Astrocyte (in vitro differentiated cells and primary cell): Measurements from ENCODE around the gene SHROOM3. TPM values are rescaled to one million over a fixed set of nuclear protein-coding genes. Genes with fewer than 3 reads are reported as not detected.

Source experiments
- DNase-seq: peaks from one replicate; pipeline ENCODE4 v3.0.0-alpha.2; 2010; ENCODE audit warnings: low read depth
- FAIRE-seq: peaks from 2 replicates; lab custom pipeline; 2011; peaks lifted over from hg19 to GRCh38; lab: Jason Lieb, UNC
- H2AFZ ChIP-seq: 2 replicates; pipeline ENCODE4 v1.6.0; 2012; ENCODE audit warnings: low read depth, low read length, inconsistent platforms
- H3K27ac ChIP-seq: 2 replicates; pipeline ENCODE4 v1.5.1; 2011; ENCODE audit warnings: low read depth, low read length, inconsistent platforms
- H3K27me3 ChIP-seq: 2 replicates; pipeline ENCODE4 v1.6.0; 2011; ENCODE audit warnings: low read length, inconsistent platforms; ENCODE audit not compliant: insufficient read depth
- H3K36me3 ChIP-seq: 2 replicates; pipeline ENCODE4 v1.5.1; 2011; ENCODE audit warnings: low read length, inconsistent platforms; ENCODE audit not compliant: insufficient read depth
- H3K4me1 ChIP-seq: 2 replicates; pipeline ENCODE4 v1.5.1; 2011; ENCODE audit warnings: low read length, inconsistent platforms; ENCODE audit not compliant: insufficient read depth
- H3K4me2 ChIP-seq: 2 replicates; pipeline ENCODE4 v1.6.0; 2012; ENCODE audit warnings: low read length, inconsistent platforms
- H3K4me3 ChIP-seq: 2 replicates; pipeline ENCODE4 v1.5.1; 2011; ENCODE audit warnings: low read depth, mild to moderate bottlenecking, low read length, inconsistent platforms; ENCODE audit not compliant: insufficient read depth
- H3K79me2 ChIP-seq: 2 replicates; pipeline ENCODE4 v1.6.0; 2012; ENCODE audit warnings: mild to moderate bottlenecking, low read length, inconsistent platforms; ENCODE audit not compliant: insufficient read depth
- H3K9ac ChIP-seq: 2 replicates; pipeline ENCODE4 v1.6.0; 2012; ENCODE audit warnings: mild to moderate bottlenecking, low read length, inconsistent platforms
- H3K9me3 ChIP-seq: 2 replicates; pipeline ENCODE4 v1.5.1; 2012; ENCODE audit warnings: low read depth, mild to moderate bottlenecking, low read length, inconsistent platforms; ENCODE audit not compliant: insufficient read depth
- H4K20me1 ChIP-seq: 2 replicates; pipeline ENCODE4 v1.6.0; 2012; ENCODE audit warnings: low read length, inconsistent platforms; ENCODE audit not compliant: insufficient read depth
- H3K27ac Mint-ChIP-seq: one replicate; pipeline ENCODE4 v1.8.0; 2021; ENCODE audit warnings: mild to moderate bottlenecking, mixed read lengths; ENCODE audit not compliant: unreplicated experiment
- H3K27me3 Mint-ChIP-seq: one replicate; pipeline ENCODE4 v1.8.0; 2021; ENCODE audit warnings: low read depth, mixed read lengths; ENCODE audit not compliant: unreplicated experiment
- H3K36me3 Mint-ChIP-seq: one replicate; pipeline ENCODE4 v1.8.0; 2021; ENCODE audit warnings: low read depth, mixed read lengths; ENCODE audit not compliant: unreplicated experiment
- H3K4me1 Mint-ChIP-seq: one replicate; pipeline ENCODE4 v1.8.0; 2021; ENCODE audit warnings: low read depth, mixed read lengths; ENCODE audit not compliant: unreplicated experiment
- H3K4me3 Mint-ChIP-seq: one replicate; pipeline ENCODE4 v1.8.0; 2021; ENCODE audit warnings: mild to moderate bottlenecking, moderate library complexity, mixed read lengths; ENCODE audit not compliant: unreplicated experiment
- H3K9me3 Mint-ChIP-seq: one replicate; pipeline ENCODE4 v1.8.0; 2021; ENCODE audit warnings: mild to moderate bottlenecking, mixed read lengths; ENCODE audit not compliant: unreplicated experiment
- CTCF ChIP-seq: IDR thresholded peaks from 2 replicates; pipeline ENCODE4 v1.5.1; 2011; ENCODE audit warnings: low read depth, mild to moderate bottlenecking, inconsistent platforms, low read length, moderate library complexity; ENCODE audit not compliant: insufficient read depth
- EZH2 ChIP-seq: IDR thresholded peaks from 2 replicates; pipeline ENCODE4 v1.6.1; 2012; ENCODE audit warnings: mild to moderate bottlenecking, low read length, inconsistent platforms; ENCODE audit not compliant: insufficient read depth
- total RNA-seq: library from RNA; stranded (reverse); gene quantifications from 2 replicates; pipeline ENCODE4 v1.2.1, GENCODE V29; 2021

SHROOM3 gene
- total RNA-seq, 1 donor from 2014 or later: 64.6 TPM

DNA sequence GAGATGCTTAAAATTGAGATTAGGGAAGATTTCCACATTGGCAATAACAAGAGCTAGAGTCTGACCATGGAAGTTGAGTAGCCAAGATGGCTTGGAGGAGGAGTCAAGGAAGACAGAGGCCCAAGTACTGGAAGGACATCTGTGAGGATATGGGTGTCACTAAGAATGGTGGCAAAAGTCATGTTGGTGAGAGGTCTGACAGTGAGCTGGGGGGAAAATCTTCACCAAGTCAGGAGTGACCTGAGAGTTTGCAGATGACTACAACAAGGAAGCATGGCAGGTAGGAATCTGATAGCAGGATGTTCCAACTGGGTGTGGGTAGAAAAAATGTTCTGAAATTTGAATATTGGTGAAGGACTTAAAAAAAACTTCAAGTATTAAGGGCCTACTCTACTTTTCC lies 103.3 kb downstream of the SHROOM3 start:
- no peak overlapping the region for H3K4me3 ChIP-seq
- H3K4me1 Mint-ChIP-seq: peaks cover 32% of the 10 kb centered on the region
- no peaks in the 10 kb centered on the region for H3K9me3 ChIP-seq
- no peak overlapping the region for H3K4me3 Mint-ChIP-seq
- FAIRE-seq: no peak
- no peaks in the 10 kb centered on the region for H3K27me3 ChIP-seq
- no peaks in the 10 kb centered on the region for H3K79me2 ChIP-seq
- no peak overlapping the region for H3K9ac ChIP-seq
- H4K20me1 ChIP-seq: no peaks in the 10 kb centered on the region
- no peak overlapping the region for H3K27ac ChIP-seq
- no peak overlapping the region for H2AFZ ChIP-seq
- no peaks in the 10 kb centered on the region for H3K36me3 ChIP-seq
- no peaks in the 10 kb centered on the region for H3K27me3 Mint-ChIP-seq
- H3K9me3 Mint-ChIP-seq: peaks cover 5% of the 10 kb centered on the region
- TF ChIP-seq CTCF: no peak
- TF ChIP-seq EZH2: no peak
- DNase-seq: no peak
- H3K4me1 ChIP-seq: peaks cover 21% of the 10 kb centered on the region
- H3K27ac Mint-ChIP-seq: no peak overlapping the region
- H3K4me2 ChIP-seq: no peak overlapping the region
- H3K36me3 Mint-ChIP-seq: peaks cover 2% of the 10 kb centered on the region

- Mint-ChIP-seq H3K4me1 (peaks cover 34% of the 10 kb centered on the region), H3K36me3 (peaks cover 2% of the 10 kb centered on the region), H3K27ac (peak overlapping the region; percentile 64), H3K9me3 (peaks cover 5% of the 10 kb centered on the region), H3K4me3 (no peak overlapping the region), H3K27me3 (no peaks in the 10 kb centered on the region)
- H3K36me3 ChIP-seq: no peaks in the 10 kb centered on the region
- no peaks in the 10 kb centered on the region for H3K9me3 ChIP-seq
- H3K27ac ChIP-seq: peak overlapping the region; percentile 50
- H2AFZ ChIP-seq: no peak overlapping the region
- H3K4me1 ChIP-seq: peaks cover 25% of the 10 kb centered on the region
- no peaks in the 10 kb centered on the region for H4K20me1 ChIP-seq
- FAIRE-seq (peak; percentile 80), DNase-seq (peak; percentile 84)
- no peaks in the 10 kb centered on the region for H3K27me3 ChIP-seq
- peak overlapping the region; percentile 5 for H3K9ac ChIP-seq
- TF ChIP-seq EZH2: no peak
- no peak for TF ChIP-seq CTCF
- H3K79me2 ChIP-seq: no peaks in the 10 kb centered on the region
- H3K4me2 ChIP-seq: peak overlapping the region; percentile 5
- no peak overlapping the region for H3K4me3 ChIP-seq
These were observed 105.0 kb downstream of the SHROOM3 start for GRCh38 chr4:76539979-76540378.

- Histone ChIP-seq H3K79me2 (no peaks in the 10 kb centered on the region), H3K4me3 (no peak overlapping the region), H2AFZ (no peak overlapping the region), H3K4me2 (peak overlapping the region; percentile 5), H3K9ac (peak overlapping the region; percentile 5), H4K20me1 (no peaks in the 10 kb centered on the region), H3K4me1 (peaks cover 28% of the 10 kb centered on the region), H3K27ac (peak overlapping the region; percentile 50), H3K27me3 (no peaks in the 10 kb centered on the region), H3K9me3 (no peaks in the 10 kb centered on the region), H3K36me3 (no peaks in the 10 kb centered on the region)
- FAIRE-seq: no peak
- Mint-ChIP-seq H3K4me1 (peaks cover 36% of the 10 kb centered on the region), H3K27me3 (no peaks in the 10 kb centered on the region), H3K27ac (peak overlapping the region; percentile 64), H3K9me3 (peaks cover 5% of the 10 kb centered on the region), H3K36me3 (peaks cover 2% of the 10 kb centered on the region), H3K4me3 (no peak overlapping the region)
- no peak for TF ChIP-seq EZH2
- no peak for TF ChIP-seq CTCF
- DNase-seq: no peak
These were observed 105.5 kb downstream of the SHROOM3 start for GRCh38 chr4:76540486-76540885.
